IMR-90 (cell line): ENCODE data around the gene IZUMO4. TPM values are rescaled to one million over a fixed set of nuclear protein-coding genes. Genes with fewer than 3 reads are reported as not detected.

ENCODE experiments used
- ATAC-seq: fragments of 200-7000 bp; cut with Tn5 transposase; 2 replicates; pipeline ENCODE4 v1.9.1; 2020; ENCODE audit warnings: low read depth, mild to moderate bottlenecking, moderate library complexity
- BruUV-seq: library from RNA; stranded (reverse); fragments of 400-500 nt; replicated peaks from 2 replicates; lab custom pipeline; 2021; lab: Mats Ljungman, UMichigan
- CTCF ChIA-PET: fragments of 300-600 bp; formaldehyde crosslinking; extraction: SDS; loops from one replicate; lab custom pipeline; 2021; ENCODE audit warnings: antibody characterized with exemption; lab: Yijun Ruan, JAX
- POLR2A ChIA-PET: fragments of 300-600 bp; sonication (Branson Sonifier 250); formaldehyde crosslinking; loops from one replicate; lab custom pipeline; 2022; ENCODE audit warnings: antibody characterized with exemption; ENCODE audit not compliant: unreplicated experiment; lab: Charles Lee
- DNase-seq: peaks from one replicate; pipeline ENCODE4 v3.0.0; 2013
- H2AFZ ChIP-seq: replicated peaks from 2 replicates; pipeline ENCODE3; 2013; ENCODE audit warnings: low read length, mild to moderate bottlenecking; ENCODE audit not compliant: poor library complexity
- H2AK5ac ChIP-seq: 2 replicates; pipeline ENCODE4 v1.6.1; 2013; ENCODE audit warnings: low read depth, low read length, inconsistent platforms
- H2AK9ac ChIP-seq: replicated peaks from 2 replicates; pipeline ENCODE3; 2013; ENCODE audit warnings: mild to moderate bottlenecking, low read depth, low read length, moderate library complexity; ENCODE audit not compliant: poor library complexity
- H2BK120ac ChIP-seq: 2 replicates; pipeline ENCODE4 v1.6.1; 2013; ENCODE audit warnings: low read depth, low read length, inconsistent platforms
- H2BK15ac ChIP-seq: 3 replicates; pipeline ENCODE4 v1.6.1; 2013; ENCODE audit warnings: low read depth, low read length, inconsistent platforms
- H2BK20ac ChIP-seq: 2 replicates; pipeline ENCODE4 v1.6.1; 2013; ENCODE audit warnings: low read depth, mild to moderate bottlenecking, inconsistent platforms, low read length, moderate library complexity
- H2BK5ac ChIP-seq: 2 replicates; pipeline ENCODE4 v1.6.1; 2013; ENCODE audit warnings: mild to moderate bottlenecking, low read depth, low read length, inconsistent platforms; ENCODE audit not compliant: poor library complexity, severe bottlenecking
- H3K14ac ChIP-seq: replicated peaks from 2 replicates; pipeline ENCODE4 v1.6.1; 2013; ENCODE audit warnings: low read depth, low read length, inconsistent platforms
- H3K18ac ChIP-seq: 2 replicates; pipeline ENCODE4 v1.6.1; 2013; ENCODE audit warnings: low read depth, low read length, control low read depth
- H3K23ac ChIP-seq: 2 replicates; pipeline ENCODE4 v1.6.1; 2013; ENCODE audit warnings: low read depth, low read length, inconsistent platforms
- H3K27ac ChIP-seq: 2 replicates; pipeline ENCODE4 v1.5.1; 2013; ENCODE audit warnings: mild to moderate bottlenecking, control low read depth, low read length; ENCODE audit not compliant: insufficient read depth
- H3K27me3 ChIP-seq: 2 replicates; pipeline ENCODE4 v1.6.1; 2013; ENCODE audit warnings: low read length; ENCODE audit not compliant: control insufficient read depth, insufficient read depth
- H3K36me3 ChIP-seq: 2 replicates; pipeline ENCODE4 v1.6.1; 2013; ENCODE audit warnings: low read length, mixed read lengths; ENCODE audit not compliant: control insufficient read depth, insufficient read depth
- H3K4ac ChIP-seq: 2 replicates; pipeline ENCODE4 v1.6.1; 2013; ENCODE audit warnings: low read depth, low read length, inconsistent platforms
- H3K4me1 ChIP-seq: 2 replicates; pipeline ENCODE4 v1.6.1; 2013; ENCODE audit warnings: low read length, mixed read lengths; ENCODE audit not compliant: control insufficient read depth, insufficient read depth
- H3K4me2 ChIP-seq: 2 replicates; pipeline ENCODE4 v1.6.1; 2013; ENCODE audit warnings: low read depth, mild to moderate bottlenecking, control low read depth, low read length, moderate library complexity
- H3K4me3 ChIP-seq: 2 replicates; pipeline ENCODE4 v1.5.1; 2013; ENCODE audit warnings: low read depth, mild to moderate bottlenecking, control low read depth, low read length, moderate library complexity; ENCODE audit not compliant: insufficient read depth
- H3K56ac ChIP-seq: 2 replicates; pipeline ENCODE4 v1.6.1; 2013; ENCODE audit warnings: low read length, inconsistent platforms; ENCODE audit not compliant: insufficient read depth; ENCODE audit errors: extremely low read depth
- H3K79me1 ChIP-seq, 2 experiments: 2 replicates each; pipeline ENCODE4 v1.6.1; 2013; ENCODE audit warnings: low read length in 2 of 2, inconsistent platforms in 1 of 2, low read depth in 1 of 2
- H3K9ac ChIP-seq: 2 replicates; pipeline ENCODE4 v1.6.1; 2013; ENCODE audit warnings: low read depth, low read length, control low read depth
- H3K9me1 ChIP-seq: 2 replicates; pipeline ENCODE4 v1.6.1; 2013; ENCODE audit warnings: low read length, inconsistent platforms; ENCODE audit not compliant: insufficient read depth
- H3K9me3 ChIP-seq: 2 replicates; pipeline ENCODE4 v1.6.1; 2013; ENCODE audit warnings: low read length; ENCODE audit not compliant: control insufficient read depth, insufficient read depth
- H4K20me1 ChIP-seq: 2 replicates; pipeline ENCODE4 v1.6.1; 2013; ENCODE audit warnings: low read length, inconsistent platforms; ENCODE audit not compliant: insufficient read depth
- H4K5ac ChIP-seq: 2 replicates; pipeline ENCODE4 v1.6.1; 2013; ENCODE audit warnings: mild to moderate bottlenecking, low read depth, low read length, control low read depth
- H4K8ac ChIP-seq, 2 experiments: 2 replicates each; pipeline ENCODE4 v1.6.1; 2013; ENCODE audit warnings: low read depth in 2 of 2, low read length in 2 of 2, control low read depth in 1 of 2, inconsistent platforms in 1 of 2
- H4K91ac ChIP-seq: 2 replicates; pipeline ENCODE4 v1.6.1; 2013; ENCODE audit warnings: low read depth, low read length, inconsistent platforms; ENCODE audit not compliant: insufficient read depth
- BHLHE40 ChIP-seq: fragments of 150-350 bp; IDR thresholded peaks from 2 replicates; pipeline ENCODE4 v1.6.1; 2016; ENCODE audit warnings: mild to moderate bottlenecking, low read depth, low read length
- CEBPB ChIP-seq: IDR thresholded peaks from 2 replicates; pipeline ENCODE4 v1.6.1; 2012; ENCODE audit warnings: low read depth, low read length, improper control_type of control experiment
- CHD1 ChIP-seq: IDR thresholded peaks from 2 replicates; pipeline ENCODE4 v1.6.1; 2012; ENCODE audit warnings: low read depth, low read length, improper control_type of control experiment
- MXI1 ChIP-seq: IDR thresholded peaks from 2 replicates; pipeline ENCODE4 v1.6.1; 2012; ENCODE audit warnings: low read depth, mild to moderate bottlenecking, low read length, moderate library complexity, borderline replicate concordance
- NFE2L2 ChIP-seq: fragments of 150-350 bp; IDR thresholded peaks from 2 replicates; pipeline ENCODE4 v1.6.1; 2016; ENCODE audit warnings: low read depth, mild to moderate bottlenecking, low read length
- RAD21 ChIP-seq: IDR thresholded peaks from 2 replicates; pipeline ENCODE4 v1.6.1; 2012; ENCODE audit warnings: low read length, improper control_type of control experiment
- RCOR1 ChIP-seq: IDR thresholded peaks from 2 replicates; pipeline ENCODE4 v1.6.1; 2012; ENCODE audit warnings: mild to moderate bottlenecking, low read length, improper control_type of control experiment; ENCODE audit not compliant: insufficient replicate concordance
- RFX5 ChIP-seq: IDR thresholded peaks from 2 replicates; pipeline ENCODE4 v1.8.0; 2012; ENCODE audit warnings: low read depth, mild to moderate bottlenecking, low read length, moderate library complexity
- SMC3 ChIP-seq: fragments of 150-350 bp; IDR thresholded peaks from 2 replicates; pipeline ENCODE4 v1.6.1; 2016; ENCODE audit warnings: low read depth, mild to moderate bottlenecking, antibody characterized with exemption, low read length, moderate library complexity
- WGBS, 2 experiments: methylation state at CpG; one replicate each; pipeline versions ENCODE4 v1.1.5 to v1.1.7; 2013; ENCODE audit warnings: missing lambda C conversion rate in 2 of 2; ENCODE audit not compliant: insufficient read length in 1 of 2; ENCODE audit errors: extremely low coverage in 2 of 2; 5-methylcytosine and 5-hydroxymethylcytosine counted together
- dilution Hi-C: fragments of 300-500 bp; cut with HindIII; formaldehyde crosslinking; loops from one replicate; pipeline ENCODE4 v1.14.3; 2018; ENCODE audit warnings: low sequenced_read_pairs; ENCODE audit not compliant: unreplicated experiment
- in situ Hi-C: fragments of 300-500 bp; cut with MboI; formaldehyde crosslinking; loops from 3 replicates; pipeline ENCODE4 v1.14.3; 2019; ENCODE audit warnings: low sequenced_read_pairs, inconsistent platforms, mixed read lengths
- intact Hi-C: fragments of 100-400 bp; cut with micrococcal nuclease; formaldehyde crosslinking; loops from 2 replicates; pipeline ENCODE4 v1.10.0; 2022
- polyA plus RNA-seq, 3 experiments: library from polyadenylated mRNA; depleted of rRNA; stranded (reverse); fragments of >200 nt; gene quantifications; 2 replicates each; pipeline ENCODE4 v1.2.3, GENCODE V29; 2012; ENCODE audit warnings: low replicate concordance in 1 of 3
- total RNA-seq: library from RNA; depleted of rRNA; stranded (reverse); fragments of >200 nt; gene quantifications from 2 replicates; pipeline ENCODE4 v1.2.3, GENCODE V29; 2012
- TF ChIP-seq, protein P1 (sequence below): fragments of 150-350 bp; IDR thresholded peaks from 2 replicates; pipeline ENCODE4 v1.6.1; 2016; ENCODE audit warnings: low read depth, mild to moderate bottlenecking, low read length, moderate library complexity, borderline replicate concordance

Gene IZUMO4
- total and polyA plus RNA-seq, 2 of the 4 experiments (the other 2 are of a cell fraction): 0.72 to 2.8 TPM

DNA sequence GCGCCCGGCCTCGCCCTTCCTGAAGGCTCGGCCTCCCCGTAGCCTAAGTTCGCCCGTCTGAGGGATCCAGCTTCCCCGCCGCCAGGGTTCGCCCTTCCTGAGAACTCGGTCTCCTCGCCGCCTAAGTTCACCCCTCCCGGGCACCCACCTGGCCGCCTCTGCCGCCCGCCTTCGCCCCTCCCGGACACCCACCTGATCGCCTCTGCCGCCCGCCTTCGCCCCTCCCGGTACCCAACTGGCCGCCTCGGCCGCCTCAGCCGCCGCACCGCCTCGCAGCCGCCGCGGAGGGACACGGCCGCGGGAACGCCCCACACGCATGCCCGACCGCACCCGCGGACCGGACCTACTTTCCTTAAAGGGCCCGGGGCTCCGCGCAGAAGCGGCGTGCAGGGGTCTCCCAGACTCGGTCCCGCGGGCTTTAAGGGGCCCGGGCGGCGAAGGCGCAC is 658 bp upstream of the IZUMO4 start, which contains the start of gene MOB3A (continued):
- peak; percentile 68 for TF ChIP-seq BHLHE40

DNA sequence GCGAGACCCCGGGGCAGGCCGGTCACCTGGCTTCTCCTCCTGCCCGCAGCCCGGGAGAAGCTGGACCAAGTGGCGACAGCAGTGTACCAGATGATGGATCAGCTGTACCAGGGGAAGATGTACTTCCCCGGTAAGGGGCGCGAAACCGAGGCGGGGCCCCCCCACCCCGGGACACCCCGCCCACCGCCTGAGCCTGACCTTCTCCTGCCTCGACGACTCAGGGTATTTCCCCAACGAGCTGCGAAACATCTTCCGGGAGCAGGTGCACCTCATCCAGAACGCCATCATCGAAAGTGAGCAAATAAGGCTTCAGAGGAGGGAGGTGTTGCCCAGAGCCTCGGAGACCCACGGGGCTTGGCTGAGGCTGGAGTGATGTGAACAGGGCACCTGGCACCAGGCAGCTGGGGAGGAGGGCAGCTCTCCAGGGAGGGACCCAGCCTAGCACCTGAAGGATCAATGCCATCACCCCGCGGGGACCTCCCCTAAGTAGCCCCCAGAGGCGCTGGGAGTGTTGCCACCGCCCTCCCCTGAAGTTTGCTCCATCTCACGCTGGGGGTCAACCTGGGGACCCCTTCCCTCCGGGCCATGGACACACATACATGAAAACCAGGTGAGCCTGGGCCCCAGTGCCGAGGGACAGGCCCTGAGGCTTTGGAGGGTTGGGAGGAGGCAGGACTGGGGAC is 629 bp downstream of the IZUMO4 start:
- no peak for ATAC-seq
- Histone ChIP-seq H2BK20ac (no peak overlapping the region), H3K4me3 (peak overlapping the region; percentile 45), H2BK5ac (no peak overlapping the region), H3K9me3 (no peaks in the 10 kb centered on the region), H3K18ac (no peak overlapping the region), H2BK15ac (no peak overlapping the region), H3K23ac (no peak overlapping the region; the same call in 1 of the 2 replicates), H3K9me1 (peaks cover 8% of the 10 kb centered on the region), H3K9ac (0 out of 2 replicates have a peak overlapping the region, but pooled peaks have one; percentile 32), H3K4ac (no peak overlapping the region), H4K5ac (no peak overlapping the region), H4K20me1 (peaks cover 27% of the 10 kb centered on the region), H3K27me3 (no peaks in the 10 kb centered on the region), H3K79me1 (peaks cover 10 to 43% of the 10 kb centered on the region in 2 experiments), H3K4me1 (peaks cover 6% of the 10 kb centered on the region), H4K8ac (no peak overlapping the region), H2BK120ac (no peak overlapping the region), H3K36me3 (peaks cover 31% of the 10 kb centered on the region), H3K4me2 (peak overlapping the region; percentile 95), H3K14ac (no peak overlapping the region), H2AFZ (peak overlapping the region; percentile 97), H4K91ac (no peak overlapping the region), H3K56ac (no peak overlapping the region), H2AK5ac (no peak overlapping the region), H2AK9ac (peak overlapping the region; percentile 57), H3K27ac (no peak overlapping the region; the same call in 1 of the 2 replicates)
- no peak for DNase-seq
- WGBS, 2 experiments: 70% methylated on average over 2 of the region's 30 CpGs; no CpG with 5 or more reads in 1 of the 2 experiments
- no peak for TF ChIP-seq SMC3
- no peak for TF ChIP-seq RAD21
- TF ChIP-seq CHD1: no peak
- no peak for TF ChIP-seq NFE2L2
- no peak for TF ChIP-seq RCOR1
- TF ChIP-seq, protein P1, sequence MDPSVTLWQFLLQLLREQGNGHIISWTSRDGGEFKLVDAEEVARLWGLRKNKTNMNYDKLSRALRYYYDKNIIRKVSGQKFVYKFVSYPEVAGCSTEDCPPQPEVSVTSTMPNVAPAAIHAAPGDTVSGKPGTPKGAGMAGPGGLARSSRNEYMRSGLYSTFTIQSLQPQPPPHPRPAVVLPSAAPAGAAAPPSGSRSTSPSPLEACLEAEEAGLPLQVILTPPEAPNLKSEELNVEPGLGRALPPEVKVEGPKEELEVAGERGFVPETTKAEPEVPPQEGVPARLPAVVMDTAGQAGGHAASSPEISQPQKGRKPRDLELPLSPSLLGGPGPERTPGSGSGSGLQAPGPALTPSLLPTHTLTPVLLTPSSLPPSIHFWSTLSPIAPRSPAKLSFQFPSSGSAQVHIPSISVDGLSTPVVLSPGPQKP: no peak
- TF ChIP-seq RFX5: no peak
- no peak for TF ChIP-seq CEBPB
- no peak for TF ChIP-seq MXI1
- ChIA-PET POLR2A (no interaction called here), CTCF (no interaction called here)
- intact Hi-C loops: no loop called here
- in situ Hi-C loops: no loop called here
- dilution Hi-C loops: no loop called here
- no TSS peak for BruUV-seq
